Mammary epithelial cell (primary cell): ENCODE results near the gene SLC5A9.

Experiments
- EZH2 ChIP-seq: IDR thresholded peaks from 2 replicates; pipeline ENCODE4 v1.6.1; 2012; ENCODE audit warnings: low read length, inconsistent platforms, borderline replicate concordance
- TF ChIP-seq, protein P1 (sequence below), 2 donors: IDR thresholded peaks in 1 of 2; conservative IDR thresholded peaks in 1 of 2; 2 replicates each; pipeline ENCODE4 v1.5.1; 2011 to 2012; ENCODE audit warnings: inconsistent platforms in 2 of 2, low read length in 2 of 2, mild to moderate bottlenecking in 2 of 2, control low read depth in 1 of 2, low read depth in 1 of 2; ENCODE audit not compliant: insufficient read depth in 1 of 2; ENCODE audit errors: extremely low read depth in 1 of 2

DNA sequence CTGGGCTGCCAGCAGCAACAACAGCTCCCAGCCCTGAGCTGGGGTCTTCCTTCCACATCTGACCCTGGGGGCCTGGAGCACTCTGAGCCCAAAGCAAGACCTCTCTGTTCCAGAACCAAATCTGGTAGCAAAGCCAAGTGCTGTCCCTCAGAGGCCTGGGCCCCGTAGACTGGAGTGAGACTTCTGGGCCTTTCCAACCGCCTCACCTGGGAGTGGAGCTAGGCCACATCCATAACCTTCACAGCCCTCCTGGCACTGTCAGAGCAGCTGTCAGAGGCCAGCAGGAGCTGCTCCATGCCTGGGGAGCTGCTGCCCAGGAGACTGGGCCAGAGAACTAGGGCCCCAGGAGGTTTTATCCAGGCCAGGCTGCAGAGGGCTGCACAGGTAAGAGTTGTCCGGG lies 15.4 kb upstream of the SLC5A9 start:
- TF ChIP-seq, protein P1, sequence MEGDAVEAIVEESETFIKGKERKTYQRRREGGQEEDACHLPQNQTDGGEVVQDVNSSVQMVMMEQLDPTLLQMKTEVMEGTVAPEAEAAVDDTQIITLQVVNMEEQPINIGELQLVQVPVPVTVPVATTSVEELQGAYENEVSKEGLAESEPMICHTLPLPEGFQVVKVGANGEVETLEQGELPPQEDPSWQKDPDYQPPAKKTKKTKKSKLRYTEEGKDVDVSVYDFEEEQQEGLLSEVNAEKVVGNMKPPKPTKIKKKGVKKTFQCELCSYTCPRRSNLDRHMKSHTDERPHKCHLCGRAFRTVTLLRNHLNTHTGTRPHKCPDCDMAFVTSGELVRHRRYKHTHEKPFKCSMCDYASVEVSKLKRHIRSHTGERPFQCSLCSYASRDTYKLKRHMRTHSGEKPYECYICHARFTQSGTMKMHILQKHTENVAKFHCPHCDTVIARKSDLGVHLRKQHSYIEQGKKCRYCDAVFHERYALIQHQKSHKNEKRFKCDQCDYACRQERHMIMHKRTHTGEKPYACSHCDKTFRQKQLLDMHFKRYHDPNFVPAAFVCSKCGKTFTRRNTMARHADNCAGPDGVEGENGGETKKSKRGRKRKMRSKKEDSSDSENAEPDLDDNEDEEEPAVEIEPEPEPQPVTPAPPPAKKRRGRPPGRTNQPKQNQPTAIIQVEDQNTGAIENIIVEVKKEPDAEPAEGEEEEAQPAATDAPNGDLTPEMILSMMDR (conservative IDR thresholded peaks at IDR 0.05 in 1 of 2, IDR thresholded peaks at IDR 0.05 in 1 of 2; ENCODE audit: extremely low read depth in 1 of 2, insufficient read depth in 1 of 2, low read depth in 1 of 2, low read length in 2 of 2) = no peak
- no peak for TF ChIP-seq EZH2
